ENCODE data around the gene SPRR3.

Gene SPRR3

DNA sequence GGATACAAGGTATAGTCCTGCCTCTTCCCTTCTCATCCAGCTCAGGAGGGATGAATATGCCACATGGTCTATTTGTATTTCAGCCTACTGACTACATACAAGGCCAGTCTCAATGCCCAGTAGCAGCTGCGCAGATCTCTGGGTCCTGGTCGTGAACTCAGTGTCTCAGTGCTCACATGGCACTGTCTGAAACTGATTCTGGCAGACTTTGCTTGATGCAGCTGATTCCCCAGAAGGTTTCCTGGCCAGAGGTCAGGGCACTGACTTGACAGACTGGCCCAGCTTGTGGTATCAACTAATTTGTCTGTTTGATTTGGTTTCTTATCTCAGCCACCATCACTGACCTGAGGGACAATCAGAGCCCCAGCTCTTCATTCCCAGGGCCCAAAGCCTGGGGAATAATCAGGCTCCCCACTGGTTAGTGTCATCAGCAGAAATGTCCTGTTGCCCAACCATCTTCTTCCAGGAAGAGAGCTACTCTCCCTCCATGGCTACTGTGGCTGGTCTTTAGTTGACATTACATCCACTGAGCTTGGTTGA is 38.6 kb upstream of the SPRR3 start:
- no peak overlapping the region for H3K23ac ChIP-seq (ENCODE audit: low read length in 2 of 2)
- H4K91ac ChIP-seq (ENCODE audit: low read length), result no peak overlapping the region
- no peaks in the 10 kb centered on the region for H3K9me3 ChIP-seq (ENCODE audit: control insufficient read depth, low read length)
- no peaks in the 10 kb centered on the region for H3K79me1 ChIP-seq (replicated peaks; ENCODE audit: low read length, poor library complexity, severe bottlenecking)
- H3K9ac ChIP-seq (ENCODE audit: low read length), result no peak overlapping the region
- no peak overlapping the region for H2BK5ac ChIP-seq (ENCODE audit: low read depth, low read length, poor library complexity, severe bottlenecking)
- H2AK5ac ChIP-seq (ENCODE audit: low read length, severe bottlenecking), result no peak overlapping the region
- H2BK12ac ChIP-seq (ENCODE audit: low read length in 2 of 2), result no peak overlapping the region
- H2BK15ac ChIP-seq (ENCODE audit: low read depth, poor library complexity, severe bottlenecking), result no peak overlapping the region
- no peaks in the 10 kb centered on the region for H3K27me3 ChIP-seq (ENCODE audit: control insufficient read depth in 1 of 2, insufficient read depth in 1 of 2, low read length in 2 of 2)
- no peaks in the 10 kb centered on the region for H3K4me1 ChIP-seq (ENCODE audit: control insufficient read depth, insufficient read depth, low read depth, low read length)
- H3K27ac ChIP-seq (ENCODE audit: low read length, poor library complexity, severe bottlenecking), result no peak overlapping the region
- H3K4me2 ChIP-seq (ENCODE audit: low read length, poor library complexity, severe bottlenecking), result no peak overlapping the region
- H2BK120ac ChIP-seq (ENCODE audit: low read depth, low read length), result no peak overlapping the region
- no peak overlapping the region for H3K18ac ChIP-seq (ENCODE audit: low read depth in 1 of 2, low read length in 2 of 2)
- no peak for DNase-seq
- H2AFZ ChIP-seq (ENCODE audit: low read depth, low read length), result no peak overlapping the region
- 40% methylated on average over 2 of the region's 2 CpGs for WGBS
- no peak overlapping the region for H3K14ac ChIP-seq (ENCODE audit: low read length in 2 of 2)
- H3K4ac ChIP-seq (ENCODE audit: low read depth in 1 of 2, low read length in 2 of 2), result no peak overlapping the region
- H3K4me3 ChIP-seq (ENCODE audit: insufficient read depth in 1 of 2, low read depth in 1 of 2, low read length in 2 of 2), result no peak overlapping the region
- H3K36me3 ChIP-seq (ENCODE audit: control insufficient read depth in 1 of 2, insufficient read depth in 2 of 2, low read depth in 1 of 2, low read length in 2 of 2), result no peaks in the 10 kb centered on the region
- no peak overlapping the region for H4K8ac ChIP-seq (ENCODE audit: low read length)

DNA sequence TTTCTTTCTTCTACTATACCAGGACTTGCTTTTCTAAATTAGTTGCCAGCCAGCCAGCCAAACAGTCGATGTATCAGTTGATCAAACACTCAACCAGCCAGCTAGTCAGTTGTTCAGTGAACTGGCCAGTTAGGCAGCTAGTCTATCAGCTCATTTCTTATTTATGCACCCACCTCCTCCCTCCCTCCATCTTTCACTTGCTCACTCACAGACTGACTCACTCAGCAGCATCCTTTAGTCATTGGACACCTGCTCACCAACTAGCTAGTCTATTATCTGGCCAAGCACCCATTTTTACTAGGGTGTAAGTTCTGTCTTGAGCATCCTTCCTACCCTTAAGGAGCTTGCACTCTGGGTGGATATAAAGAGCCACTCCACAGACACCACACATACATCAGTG is 37.0 kb upstream of the SPRR3 start:
- no peak overlapping the region for H2BK12ac ChIP-seq (ENCODE audit: low read length in 2 of 2)
- no peak overlapping the region for H4K91ac ChIP-seq (ENCODE audit: low read length)
- no peaks in the 10 kb centered on the region for H3K36me3 ChIP-seq (ENCODE audit: control insufficient read depth in 1 of 2, insufficient read depth in 2 of 2, low read depth in 1 of 2, low read length in 2 of 2)
- no peak for DNase-seq
- no peak overlapping the region for H2BK120ac ChIP-seq (ENCODE audit: low read depth, low read length)
- H3K18ac ChIP-seq (ENCODE audit: low read depth in 1 of 2, low read length in 2 of 2), result no peak overlapping the region
- no peak overlapping the region for H2BK15ac ChIP-seq (ENCODE audit: low read depth, poor library complexity, severe bottlenecking)
- no peaks in the 10 kb centered on the region for H3K79me1 ChIP-seq (replicated peaks; ENCODE audit: low read length, poor library complexity, severe bottlenecking)
- WGBS, result 23% methylated on average over 1 of the region's 1 CpG
- H3K14ac ChIP-seq (ENCODE audit: low read length in 2 of 2), result no peak overlapping the region
- no peak overlapping the region for H2AK5ac ChIP-seq (ENCODE audit: low read length, severe bottlenecking)
- H3K9ac ChIP-seq (ENCODE audit: low read length), result no peak overlapping the region
- H3K4ac ChIP-seq (ENCODE audit: low read depth in 1 of 2, low read length in 2 of 2), result no peak overlapping the region
- H4K8ac ChIP-seq (ENCODE audit: low read length), result no peak overlapping the region
- H3K27ac ChIP-seq (ENCODE audit: low read length, poor library complexity, severe bottlenecking), result no peak overlapping the region
- H3K27me3 ChIP-seq (ENCODE audit: control insufficient read depth in 1 of 2, insufficient read depth in 1 of 2, low read length in 2 of 2), result no peaks in the 10 kb centered on the region
- H3K23ac ChIP-seq (ENCODE audit: low read length in 2 of 2), result no peak overlapping the region
- H2BK5ac ChIP-seq (ENCODE audit: low read depth, low read length, poor library complexity, severe bottlenecking), result no peak overlapping the region
- H2AFZ ChIP-seq (ENCODE audit: low read depth, low read length), result no peak overlapping the region
- no peaks in the 10 kb centered on the region for H3K4me1 ChIP-seq (ENCODE audit: control insufficient read depth, insufficient read depth, low read depth, low read length)
- H3K4me3 ChIP-seq (ENCODE audit: insufficient read depth in 1 of 2, low read depth in 1 of 2, low read length in 2 of 2), result no peak overlapping the region
- H3K4me2 ChIP-seq (ENCODE audit: low read length, poor library complexity, severe bottlenecking), result no peak overlapping the region
- no peaks in the 10 kb centered on the region for H3K9me3 ChIP-seq (ENCODE audit: control insufficient read depth, low read length)

GRCh38 chr1:152965853-152966252 is 35.7 kb upstream of the SPRR3 start:
- Histone ChIP-seq H4K8ac (ENCODE audit: low read length) (no peak overlapping the region), H2BK5ac (ENCODE audit: low read depth, low read length, poor library complexity, severe bottlenecking) (no peak overlapping the region), H3K27me3 (ENCODE audit: control insufficient read depth in 1 of 2, insufficient read depth in 1 of 2, low read length in 2 of 2) (no peaks in the 10 kb centered on the region), H4K91ac (ENCODE audit: low read length) (no peak overlapping the region), H3K27ac (ENCODE audit: low read length, poor library complexity, severe bottlenecking) (no peak overlapping the region), H3K23ac (ENCODE audit: low read length in 2 of 2) (no peak overlapping the region), H3K4me2 (ENCODE audit: low read length, poor library complexity, severe bottlenecking) (no peak overlapping the region), H3K9ac (ENCODE audit: low read length) (no peak overlapping the region), H3K79me1 (replicated peaks; ENCODE audit: low read length, poor library complexity, severe bottlenecking) (no peaks in the 10 kb centered on the region), H2BK120ac (ENCODE audit: low read depth, low read length) (no peak overlapping the region), H2AK5ac (ENCODE audit: low read length, severe bottlenecking) (no peak overlapping the region), H2AFZ (ENCODE audit: low read depth, low read length) (no peak overlapping the region), H3K4ac (ENCODE audit: low read depth in 1 of 2, low read length in 2 of 2) (no peak overlapping the region), H3K4me1 (ENCODE audit: control insufficient read depth, insufficient read depth, low read depth, low read length) (no peaks in the 10 kb centered on the region), H3K9me3 (ENCODE audit: control insufficient read depth, low read length) (no peaks in the 10 kb centered on the region), H3K4me3 (ENCODE audit: insufficient read depth in 1 of 2, low read depth in 1 of 2, low read length in 2 of 2) (no peak overlapping the region), H3K14ac (ENCODE audit: low read length in 2 of 2) (no peak overlapping the region), H3K18ac (ENCODE audit: low read depth in 1 of 2, low read length in 2 of 2) (no peak overlapping the region), H2BK12ac (ENCODE audit: low read length in 2 of 2) (no peak overlapping the region), H2BK15ac (ENCODE audit: low read depth, poor library complexity, severe bottlenecking) (no peak overlapping the region), H3K36me3 (ENCODE audit: control insufficient read depth in 1 of 2, insufficient read depth in 2 of 2, low read depth in 1 of 2, low read length in 2 of 2) (no peaks in the 10 kb centered on the region)
- 40% methylated on average over 2 of the region's 4 CpGs for WGBS
- no peak for DNase-seq

- Histone ChIP-seq H2AFZ (ENCODE audit: low read depth, low read length) (no peak overlapping the region), H2BK12ac (ENCODE audit: low read length in 2 of 2) (no peak overlapping the region), H3K14ac (ENCODE audit: low read length in 2 of 2) (no peak overlapping the region), H2BK5ac (ENCODE audit: low read depth, low read length, poor library complexity, severe bottlenecking) (no peak overlapping the region), H2BK15ac (ENCODE audit: low read depth, poor library complexity, severe bottlenecking) (no peak overlapping the region), H3K18ac (ENCODE audit: low read depth in 1 of 2, low read length in 2 of 2) (no peak overlapping the region), H3K4me1 (ENCODE audit: control insufficient read depth, insufficient read depth, low read depth, low read length) (no peaks in the 10 kb centered on the region), H3K4ac (ENCODE audit: low read depth in 1 of 2, low read length in 2 of 2) (no peak overlapping the region), H3K27me3 (ENCODE audit: control insufficient read depth in 1 of 2, insufficient read depth in 1 of 2, low read length in 2 of 2) (peaks cover 0 to 1% of the 10 kb centered on the region in 2 experiments), H3K4me2 (ENCODE audit: low read length, poor library complexity, severe bottlenecking) (no peak overlapping the region), H2AK5ac (ENCODE audit: low read length, severe bottlenecking) (no peak overlapping the region), H3K79me1 (replicated peaks; ENCODE audit: low read length, poor library complexity, severe bottlenecking) (no peaks in the 10 kb centered on the region), H3K36me3 (ENCODE audit: control insufficient read depth in 1 of 2, insufficient read depth in 2 of 2, low read depth in 1 of 2, low read length in 2 of 2) (no peaks in the 10 kb centered on the region), H4K91ac (ENCODE audit: low read length) (no peak overlapping the region), H3K9ac (ENCODE audit: low read length) (no peak overlapping the region), H3K23ac (ENCODE audit: low read length in 2 of 2) (no peak overlapping the region), H4K8ac (ENCODE audit: low read length) (no peak overlapping the region), H3K27ac (ENCODE audit: low read length, poor library complexity, severe bottlenecking) (no peak overlapping the region), H3K4me3 (ENCODE audit: insufficient read depth in 1 of 2, low read depth in 1 of 2, low read length in 2 of 2) (no peak overlapping the region), H3K9me3 (ENCODE audit: control insufficient read depth, low read length) (peaks cover 2% of the 10 kb centered on the region), H2BK120ac (ENCODE audit: low read depth, low read length) (no peak overlapping the region)
- DNase-seq, result no peak
- 51% methylated on average over 7 of the region's 7 CpGs for WGBS
Observed at GRCh38 chr1:152967201-152967600, 34.3 kb upstream of the SPRR3 start.

All from mesenchymal stem cell (in vitro differentiated cells and primary cell).